H9 (cell line): ENCODE data around the gene DUS1L. TPM values are rescaled to one million over a fixed set of nuclear protein-coding genes. Genes with fewer than 3 reads are reported as not detected.

Experiments used
- DNase-seq: peaks from one replicate; pipeline ENCODE4 v3.0.0-alpha.2; 2017
- H2AFZ ChIP-seq: one replicate; pipeline ENCODE4 v1.6.1; 2013; ENCODE audit warnings: mild to moderate bottlenecking, low read length, control low read depth, moderate library complexity
- H2AK5ac ChIP-seq: 2 replicates; pipeline ENCODE4 v1.6.1; 2013; ENCODE audit warnings: low read length, control low read depth, mixed read lengths; ENCODE audit not compliant: insufficient read length
- H2BK120ac ChIP-seq: one replicate; pipeline ENCODE4 v1.6.1; 2013; ENCODE audit warnings: low read depth, mild to moderate bottlenecking, low read length, control low read depth, inconsistent platforms; ENCODE audit not compliant: poor library complexity, severe bottlenecking
- H2BK12ac ChIP-seq: 2 replicates; pipeline ENCODE4 v1.6.1; 2013; ENCODE audit warnings: low read length, control low read depth, mixed read lengths, low read depth; ENCODE audit not compliant: insufficient read length
- H2BK15ac ChIP-seq: 2 replicates; pipeline ENCODE4 v1.6.1; 2013; ENCODE audit warnings: low read depth, low read length, control low read depth
- H2BK20ac ChIP-seq: one replicate; pipeline ENCODE4 v1.6.1; 2013; ENCODE audit warnings: low read depth, mild to moderate bottlenecking, low read length, control low read depth, inconsistent platforms; ENCODE audit not compliant: poor library complexity, severe bottlenecking
- H2BK5ac ChIP-seq: 2 replicates; pipeline ENCODE4 v1.6.1; 2013; ENCODE audit warnings: low read length, control low read depth, mixed read lengths; ENCODE audit not compliant: insufficient read length
- H3K14ac ChIP-seq: 2 replicates; pipeline ENCODE4 v1.6.1; 2013; ENCODE audit warnings: low read length, control low read depth; ENCODE audit not compliant: insufficient read depth
- H3K18ac ChIP-seq: 2 replicates; pipeline ENCODE4 v1.6.1; 2013; ENCODE audit warnings: low read depth, mild to moderate bottlenecking, mixed read lengths, low read length, control low read depth; ENCODE audit not compliant: insufficient read length
- H3K23ac ChIP-seq: 2 replicates; pipeline ENCODE4 v1.6.1; 2013; ENCODE audit warnings: low read length, control low read depth, mixed read lengths, low read depth; ENCODE audit not compliant: insufficient read length
- H3K23me2 ChIP-seq: 2 replicates; pipeline ENCODE4 v1.6.1; 2013; ENCODE audit warnings: low read depth, mild to moderate bottlenecking, mixed read lengths, low read length, control low read depth; ENCODE audit not compliant: insufficient read length, poor library complexity, severe bottlenecking
- H3K27ac ChIP-seq: 2 replicates; pipeline ENCODE4 v1.5.1; 2013; ENCODE audit warnings: low read length, control low read depth, mixed read lengths, low read depth; ENCODE audit not compliant: insufficient read length
- H3K27me3 ChIP-seq: 2 replicates; pipeline ENCODE4 v1.6.1; 2013; ENCODE audit warnings: low read length, control low read depth, inconsistent platforms; ENCODE audit not compliant: insufficient read depth
- H3K4ac ChIP-seq: 2 replicates; pipeline ENCODE4 v1.6.1; 2013; ENCODE audit warnings: low read depth, mild to moderate bottlenecking, control low read depth, inconsistent platforms, low read length, moderate library complexity
- H3K4me1 ChIP-seq: 2 replicates; pipeline ENCODE4 v1.6.1; 2013; ENCODE audit warnings: low read length, control low read depth, inconsistent platforms; ENCODE audit not compliant: insufficient read depth
- H3K4me2 ChIP-seq: 2 replicates; pipeline ENCODE4 v1.6.1; 2013; ENCODE audit warnings: low read length, control low read depth, mixed read lengths; ENCODE audit not compliant: insufficient read length, insufficient read depth
- H3K56ac ChIP-seq: 2 replicates; pipeline ENCODE4 v1.6.1; 2013; ENCODE audit warnings: low read depth, mild to moderate bottlenecking, mixed read lengths, low read length, control low read depth; ENCODE audit not compliant: insufficient read length
- H3K79me1 ChIP-seq: 2 replicates; pipeline ENCODE4 v1.6.1; 2013; ENCODE audit warnings: low read depth, mild to moderate bottlenecking, moderate library complexity, low read length, control low read depth, inconsistent platforms; ENCODE audit not compliant: insufficient read depth, poor library complexity, severe bottlenecking
- H3K79me2 ChIP-seq: 2 replicates; pipeline ENCODE4 v1.6.1; 2013; ENCODE audit warnings: low read length, control low read depth, inconsistent platforms; ENCODE audit not compliant: insufficient read depth
- H3K9ac ChIP-seq: 2 replicates; pipeline ENCODE4 v1.6.1; 2013; ENCODE audit warnings: low read length, control low read depth, mixed read lengths; ENCODE audit not compliant: insufficient read length; ENCODE audit errors: extremely low read depth
- H3K9me3 ChIP-seq: one replicate; pipeline ENCODE4 v1.6.1; 2013; ENCODE audit warnings: low read depth, low read length, inconsistent platforms; ENCODE audit not compliant: control insufficient read depth
- H3T11ph ChIP-seq: one replicate; pipeline ENCODE4 v1.6.1; 2013; ENCODE audit warnings: mild to moderate bottlenecking, low read length, control low read depth, inconsistent platforms
- H4K20me1 ChIP-seq: one replicate; pipeline ENCODE4 v1.6.1; 2013; ENCODE audit not compliant: control insufficient read depth, insufficient read length, insufficient read depth
- H4K5ac ChIP-seq: 2 replicates; pipeline ENCODE4 v1.6.1; 2013; ENCODE audit warnings: low read depth, mild to moderate bottlenecking, mixed read lengths, low read length, control low read depth; ENCODE audit not compliant: insufficient read length
- H4K8ac ChIP-seq: replicated peaks from 2 replicates; pipeline ENCODE4 v1.6.1; 2013; ENCODE audit warnings: low read length, control low read depth, mixed read lengths, low read depth; ENCODE audit not compliant: insufficient read length
- H4K91ac ChIP-seq: 2 replicates; pipeline ENCODE4 v1.6.1; 2013; ENCODE audit warnings: low read depth, mild to moderate bottlenecking, moderate library complexity, mixed read lengths, low read length, control low read depth; ENCODE audit not compliant: insufficient read length
- H3K27ac Mint-ChIP-seq, 3 experiments: 2 replicates in 2 of 3; 3 replicates in 1 of 3; pipeline ENCODE4 v1.8.0; 2020 to 2021; ENCODE audit warnings: mixed read lengths in 3 of 3, mild to moderate bottlenecking in 1 of 3, moderate library complexity in 1 of 3
- H3K27me3 Mint-ChIP-seq: 2 replicates; pipeline ENCODE4 v1.8.0; 2021; ENCODE audit warnings: low read depth, mild to moderate bottlenecking, moderate library complexity, mixed read lengths
- H3K36me3 Mint-ChIP-seq, 3 experiments: 2 replicates in 2 of 3; 3 replicates in 1 of 3; pipeline ENCODE4 v1.8.0; 2020 to 2021; ENCODE audit warnings: low read depth in 3 of 3, mixed read lengths in 3 of 3; ENCODE audit not compliant: insufficient read depth in 1 of 3
- H3K4me1 Mint-ChIP-seq, 2 experiments: 2 replicates each; pipeline ENCODE4 v1.8.0; 2020; ENCODE audit warnings: mixed read lengths in 2 of 2
- H3K4me3 Mint-ChIP-seq, 2 experiments: 2 replicates in 1 of 2; 3 replicates in 1 of 2; pipeline ENCODE4 v1.8.0; 2020 to 2021; ENCODE audit warnings: mild to moderate bottlenecking in 2 of 2, mixed read lengths in 2 of 2, moderate library complexity in 1 of 2
- H3K9me3 Mint-ChIP-seq, 2 experiments: 2 replicates in 1 of 2; 3 replicates in 1 of 2; pipeline ENCODE4 v1.8.0; 2020; ENCODE audit warnings: mild to moderate bottlenecking in 2 of 2, mixed read lengths in 2 of 2, moderate library complexity in 1 of 2
- CTCF ChIP-seq: fragments of 200-600 bp; sonication (generic); conservative IDR thresholded peaks from 3 replicates; pipeline ENCODE4 v1.8.0; 2021; ENCODE audit warnings: antibody characterized with exemption, mild to moderate bottlenecking
- WGBS: extraction: QIAGEN DNeasy Blood & Tissue Kit; methylation state at CpG from one replicate; pipeline ENCODE4 v1.1.7; 2013; ENCODE audit warnings: missing lambda C conversion rate, low lambda C conversion rate, mixed read lengths; ENCODE audit not compliant: insufficient read length; ENCODE audit errors: extremely low coverage; 5-methylcytosine and 5-hydroxymethylcytosine counted together
- total RNA-seq: library from RNA; stranded (reverse); gene quantifications from 2 replicates; pipeline ENCODE4 v1.2.1, GENCODE V29; 2021

Gene DUS1L
- total RNA-seq, 1 experiment from 2014 or later, result 103 TPM

- Histone ChIP-seq H2BK5ac (no peak overlapping the region), H4K91ac (no peak overlapping the region), H3K56ac (no peak overlapping the region), H2BK15ac (no peak overlapping the region), H3K23me2 (peaks cover 15% of the 10 kb centered on the region), H2AK5ac (no peak overlapping the region), H3K18ac (no peak overlapping the region), H3K14ac (no peak overlapping the region), H3K4me2 (no peak overlapping the region), H2BK20ac (no peak overlapping the region), H2BK120ac (no peak overlapping the region), H3K79me2 (no peaks in the 10 kb centered on the region), H3K9me3 (no peaks in the 10 kb centered on the region), H3T11ph (no peak overlapping the region), H3K4ac (no peak overlapping the region), H3K79me1 (no peaks in the 10 kb centered on the region), H2AFZ (no peak overlapping the region), H4K5ac (no peak overlapping the region), H3K23ac (no peak overlapping the region), H2BK12ac (no peak overlapping the region), H4K20me1 (no peaks in the 10 kb centered on the region), H4K8ac (no peak overlapping the region), H3K27me3 (no peaks in the 10 kb centered on the region), H3K9ac (no peak overlapping the region), H3K4me1 (no peaks in the 10 kb centered on the region), H3K27ac (no peak overlapping the region)
- no CpG with 5 or more reads among the region's 9 CpGs for WGBS
- no peak for TF ChIP-seq CTCF
- peaks cover 4% of the 10 kb centered on the region; the same call in 1 of the 2 replicates for H3K27me3 Mint-ChIP-seq
- H3K4me3 Mint-ChIP-seq, result no peak overlapping the region
- no peak overlapping the region for H3K27ac Mint-ChIP-seq
- H3K36me3 Mint-ChIP-seq, result peaks cover 4 to 19% (median 16%) of the 10 kb centered on the region in 3 experiments
- H3K4me1 Mint-ChIP-seq, result peaks cover 4 to 5% of the 10 kb centered on the region in 2 experiments
- DNase-seq, result no peak
- H3K9me3 Mint-ChIP-seq, result no peaks in the 10 kb centered on the region; a peak in 1 of 5 replicates
These were observed 2.6 kb downstream of the DUS1L start for GRCh38 chr17:82062984-82063368.
